IMR-90 (cell line): ENCODE measurements around the gene DIP2C.

ENCODE experiments used
- CEBPB ChIP-seq: IDR thresholded peaks from 2 replicates; pipeline ENCODE4 v1.6.1; 2012; ENCODE audit warnings: low read depth, low read length, improper control_type of control experiment
- CHD1 ChIP-seq: IDR thresholded peaks from 2 replicates; pipeline ENCODE4 v1.6.1; 2012; ENCODE audit warnings: low read depth, low read length, improper control_type of control experiment
- CTCF ChIP-seq: conservative IDR thresholded peaks from 2 replicates; pipeline ENCODE4 v1.5.1; 2012; ENCODE audit warnings: mild to moderate bottlenecking, low read depth, low read length, improper control_type of control experiment
- ELK1 ChIP-seq: fragments of 150-350 bp; IDR thresholded peaks from 2 replicates; pipeline ENCODE4 v1.6.1; 2016; ENCODE audit warnings: low read depth, mild to moderate bottlenecking, low read length, moderate library complexity, borderline replicate concordance
- MAFK ChIP-seq: IDR thresholded peaks from 2 replicates; pipeline ENCODE4 v1.6.1; 2012; ENCODE audit warnings: low read depth, low read length, improper control_type of control experiment
- MAZ ChIP-seq: IDR thresholded peaks from 2 replicates; pipeline ENCODE4 v1.6.1; 2012; ENCODE audit warnings: low read depth, mild to moderate bottlenecking, low read length, improper control_type of control experiment, moderate library complexity, borderline replicate concordance
- MXI1 ChIP-seq: IDR thresholded peaks from 2 replicates; pipeline ENCODE4 v1.6.1; 2012; ENCODE audit warnings: low read depth, mild to moderate bottlenecking, low read length, moderate library complexity, borderline replicate concordance
- POLR2A ChIP-seq: IDR thresholded peaks from 2 replicates; pipeline ENCODE4 v1.6.1; 2012; ENCODE audit warnings: mild to moderate bottlenecking, low read depth, low read length
- RAD21 ChIP-seq: IDR thresholded peaks from 2 replicates; pipeline ENCODE4 v1.6.1; 2012; ENCODE audit warnings: low read length, improper control_type of control experiment
- RCOR1 ChIP-seq: IDR thresholded peaks from 2 replicates; pipeline ENCODE4 v1.6.1; 2012; ENCODE audit warnings: mild to moderate bottlenecking, low read length, improper control_type of control experiment; ENCODE audit not compliant: insufficient replicate concordance
- RFX5 ChIP-seq: IDR thresholded peaks from 2 replicates; pipeline ENCODE4 v1.8.0; 2012; ENCODE audit warnings: low read depth, mild to moderate bottlenecking, low read length, moderate library complexity
- USF2 ChIP-seq: fragments of 150-350 bp; IDR thresholded peaks from 2 replicates; pipeline ENCODE4 v1.6.1; 2017; ENCODE audit warnings: mild to moderate bottlenecking, antibody characterized with exemption, low read length, low read depth

- TF ChIP-seq POLR2A (no peak), CTCF (no peak), MXI1 (no peak), CHD1 (no peak), RAD21 (no peak), RFX5 (no peak), MAFK (0 out of 2 replicates have a peak, but pooled peaks have one; percentile 6), USF2 (no peak), MAZ (no peak), CEBPB (no peak), ELK1 (no peak), RCOR1 (no peak)
Observed at GRCh38 chr10:608331-609261, 80.9 kb downstream of the DIP2C start.
